MM.1S (cell line): Measurements from ENCODE around the gene ANKS1B.

Experiments used
- CTCF ChIP-seq: fragments of 300-600 bp; sonication (generic); IDR thresholded peaks from 2 replicates; pipeline ENCODE4 v1.5.1; 2016; ENCODE audit warnings: antibody characterized with exemption, low read length, mixed read lengths
- EZH2 ChIP-seq: fragments of 300-600 bp; sonication (generic); optimal IDR thresholded peaks from 2 replicates; pipeline ENCODE3; 2017; ENCODE audit warnings: low read depth, mild to moderate bottlenecking, antibody characterized with exemption, low read length, mixed read lengths
- EZH2phosphoT487 ChIP-seq: fragments of 300-600 bp; sonication (generic); IDR thresholded peaks from 2 replicates; pipeline ENCODE4 v1.6.1; 2018; ENCODE audit warnings: antibody characterized with exemption, low read length

- TF ChIP-seq CTCF, result no peak
- TF ChIP-seq EZH2phosphoT487, result no peak
- TF ChIP-seq EZH2, result no peak
Measured at GRCh38 chr12:99042226-99042625, 942.5 kb downstream of the ANKS1B start.
